ENCODE results near the gene SHANK2.

GRCh38 chr11:71213696-71214552 lies 38.5 kb downstream of the SHANK2 start:
- TF ChIP-seq CTCF (IDR thresholded peaks at IDR 0.05; ENCODE audit: borderline replicate concordance, extremely low read depth, low read length, poor library complexity, severe bottlenecking) (no peak), EZH2 (IDR thresholded peaks at IDR 0.05; ENCODE audit: borderline replicate concordance, low read depth, low read length, severe bottlenecking) (no peak)

Data from DND-41 (cell line).